Ovary (tissue), 3 donors: Measurements from ENCODE around the gene GLB1L2.

ENCODE experiments used
- CTCF ChIP-seq, 3 donors: fragments of 450-650 bp in 2 of 3; fragments of 200-600 bp in 1 of 3; IDR thresholded peaks; one replicate each; pipeline versions ENCODE4 v1.5.1 to v1.8.0; 2016 to 2022; ENCODE audit warnings: antibody characterized with exemption in 3 of 3, mild to moderate bottlenecking in 1 of 3
- EP300 ChIP-seq: sonication (generic); formaldehyde crosslinking; IDR thresholded peaks from one replicate; pipeline ENCODE4 v1.6.1; 2017; ENCODE audit warnings: antibody characterized with exemption
- donor health status: DM: no; HTN: no; CAD: no.

GRCh38 chr11:134363161-134363560 is 31.4 kb downstream of the GLB1L2 start:
- TF ChIP-seq EP300 (no peak), CTCF (IDR thresholded peaks at IDR 0.05) (no peak)
